GM10266 (cell line): Measurements from ENCODE around the gene TCEAL8.

Source experiments
- DNase-seq: peaks from one replicate; pipeline ENCODE4 v3.0.0; 2012; ENCODE audit errors: extremely low spot score
- CTCF ChIP-seq: IDR thresholded peaks from 2 replicates; pipeline ENCODE4 v1.5.1; 2012; ENCODE audit warnings: mild to moderate bottlenecking, low read depth; ENCODE audit not compliant: control insufficient read depth, insufficient read depth; ENCODE audit errors: missing control alignments

The TCEAL8 gene

GRCh38 chrX:103258275-103258674 is 3.3 kb upstream of the TCEAL8 start:
- DNase-seq = no peak
- no peak for TF ChIP-seq CTCF

- no peak for TF ChIP-seq CTCF
- no peak for DNase-seq
These were observed 1.7 kb upstream of the TCEAL8 start for GRCh38 chrX:103256651-103257050.

- TF ChIP-seq CTCF = no peak
These were observed 657 bp downstream of the TCEAL8 start for GRCh38 chrX:103254171-103254824.

GRCh38 chrX:103253608-103254007 is 1.3 kb downstream of the TCEAL8 start:
- no peak for TF ChIP-seq CTCF
- no peak for DNase-seq

More at GRCh38 chrX:103254171-103254824, 657 bp downstream of the TCEAL8 start:
- DNase-seq = peak; percentile 28

DNA sequence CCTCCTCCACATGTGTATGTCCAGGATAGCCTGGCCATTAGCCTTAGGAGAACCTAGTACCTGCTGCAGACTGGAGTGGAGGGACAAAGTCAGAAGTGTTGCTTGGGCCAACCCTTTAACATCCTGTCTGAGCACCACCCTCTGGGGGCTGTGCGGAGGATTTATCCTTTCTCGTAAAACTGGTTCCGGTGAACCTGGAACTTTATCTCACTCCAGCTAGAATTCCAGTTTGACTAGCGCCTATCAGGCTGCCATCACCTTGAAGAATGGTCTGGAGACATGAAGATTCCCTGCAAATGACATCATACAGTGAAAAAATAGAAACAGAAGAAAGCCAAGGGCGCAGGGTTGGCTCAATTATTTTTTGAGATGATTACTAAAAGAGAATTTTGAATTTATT is 4.0 kb downstream of the TCEAL8 start:
- no peak for TF ChIP-seq CTCF
- no peak for DNase-seq

DNA sequence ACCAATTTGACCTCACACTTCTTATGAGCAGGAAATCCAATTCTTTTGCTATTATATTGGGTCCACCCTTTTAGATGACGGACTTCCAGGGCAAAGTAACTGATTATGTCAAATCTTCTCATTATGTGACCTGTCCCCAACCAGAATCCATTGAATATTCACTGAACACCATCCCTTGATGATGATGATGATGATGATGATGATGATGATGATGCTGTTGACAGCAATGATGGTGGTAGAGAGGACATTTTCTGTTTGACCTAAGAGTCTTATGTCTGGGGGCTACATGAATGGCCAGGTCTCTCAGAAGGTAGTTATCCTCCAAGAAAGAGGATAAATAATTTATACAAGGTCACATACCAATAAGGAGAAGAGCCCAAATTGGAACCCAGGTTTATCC is 5.2 kb downstream of the TCEAL8 start:
- DNase-seq = no peak
- no peak for TF ChIP-seq CTCF

- DNase-seq = peak; percentile 4
These were observed 6.4 kb downstream of the TCEAL8 start for GRCh38 chrX:103248553-103248952.

More at GRCh38 chrX:103248553-103248952, 6.4 kb downstream of the TCEAL8 start:
- peak; percentile 33 for TF ChIP-seq CTCF
